PC-3 (cell line): Measurements from ENCODE around the gene ALPG.
"Not testable (repeated sequence)": the region's sequence is repeated elsewhere in the genome, so short reads cannot be mapped to it uniquely, and the experiment has no call there.

ENCODE experiments used
- CTCF ChIP-seq: fragments of 300-600 bp; sonication (generic); conservative IDR thresholded peaks from 2 replicates; pipeline ENCODE4 v1.5.1; 2017; ENCODE audit warnings: antibody characterized with exemption, low read depth, mild to moderate bottlenecking, low read length
- EZH2phosphoT487 ChIP-seq: fragments of 300-600 bp; sonication (generic); IDR thresholded peaks from 2 replicates; pipeline ENCODE4 v1.6.1; 2018; ENCODE audit warnings: mild to moderate bottlenecking, antibody characterized with exemption, low read length, borderline replicate concordance

GRCh38 chr2:232441922-232442321, 35.3 kb downstream of the ALPG start:
- TF ChIP-seq EZH2phosphoT487, CTCF: not testable (repeated sequence)
